Measurements from ENCODE around the gene LAPTM4A.

- no peak for TF ChIP-seq CTCF (conservative IDR thresholded peaks at IDR 0.05; ENCODE audit: low read depth, low read length)
- no peak for TF ChIP-seq EZH2 (IDR thresholded peaks at IDR 0.05; ENCODE audit: low read length, unreplicated experiment)
- no peak for TF ChIP-seq EZH2phosphoT487 (IDR thresholded peaks at IDR 0.05; ENCODE audit: borderline replicate concordance, low read length)
Measured at GRCh38 chr2:20012032-20012281, 39.5 kb downstream of the LAPTM4A start.
